Frontal cortex (tissue), 4 donors: ENCODE data around the gene STEAP2. TPM values are rescaled to one million over a fixed set of nuclear protein-coding genes. Genes with fewer than 3 reads are reported as not detected.

Experiments used
- DNase-seq, 2 donors: peaks; one replicate each; pipeline ENCODE4 v3.0.0; 2012; ENCODE audit warnings: low spot score in 2 of 2
- FAIRE-seq: peaks from 2 replicates; lab custom pipeline; 2012; peaks lifted over from hg19 to GRCh38; lab: Jason Lieb, UNC
- small RNA-seq: library from RNA; depleted of rRNA; stranded (forward); fragments of <200 nt; gene quantifications from one replicate; pipeline ENCODE3, GENCODE V24; 2014
- total RNA-seq: library from RNA; depleted of rRNA; stranded (reverse); fragments of >200 nt; gene quantifications from one replicate; pipeline ENCODE4 v1.2.3, GENCODE V29; 2014
- donor health status: control.
- donor health status: control.
- donor health status: control.

STEAP2 gene
- total RNA-seq, 1 donor from 2014 or later, result 2.4 TPM

DNA sequence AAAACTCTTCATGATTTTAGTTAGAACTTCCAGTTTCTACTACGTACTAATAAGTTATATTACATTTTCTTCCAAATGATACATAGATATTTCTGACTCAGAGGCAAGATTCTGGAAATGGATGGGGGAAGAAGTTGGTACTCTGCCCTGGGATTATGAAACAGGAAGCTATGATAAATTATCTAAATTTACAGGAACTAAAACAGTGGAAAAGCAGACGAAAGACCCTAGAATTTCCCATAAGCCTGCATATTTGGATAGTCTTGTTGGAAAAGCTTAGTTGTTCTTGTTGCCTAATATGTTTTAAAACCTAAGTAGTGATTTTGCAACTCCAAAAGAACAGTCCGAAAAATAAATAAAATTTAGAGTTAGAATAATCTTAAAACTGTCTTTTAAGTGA lies 55.3 kb downstream of the STEAP2 start:
- FAIRE-seq (no peak), DNase-seq (no peak)

DNA sequence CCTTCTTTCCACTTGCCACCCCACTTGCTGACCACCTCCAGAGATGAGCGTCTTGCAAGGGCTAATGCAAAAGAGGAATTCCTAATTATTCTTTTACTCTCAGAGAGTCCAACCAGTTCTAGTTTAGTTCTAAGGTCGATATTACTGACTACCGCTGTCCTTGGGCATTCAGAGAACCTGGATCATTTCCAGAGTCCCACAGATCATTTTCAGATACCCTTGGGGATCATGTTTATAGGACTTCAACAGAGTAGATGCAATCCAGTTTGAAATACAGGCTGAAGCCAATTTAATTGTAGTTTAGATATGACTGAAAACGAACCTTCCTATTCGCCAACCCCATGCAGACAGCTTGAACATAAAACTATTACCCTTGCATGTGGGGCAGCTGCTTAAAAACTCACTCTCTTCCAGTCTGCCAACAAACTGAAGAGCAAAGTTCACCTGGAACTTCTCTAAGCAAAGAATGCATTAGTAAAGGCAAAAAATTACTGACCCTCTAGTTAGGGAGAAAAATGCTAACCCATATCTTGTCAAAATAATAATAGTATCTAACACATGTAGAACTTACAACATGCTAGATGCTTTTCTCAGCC lies 55.8 kb downstream of the STEAP2 start:
- FAIRE-seq, result no peak
- DNase-seq, result no peak

DNA sequence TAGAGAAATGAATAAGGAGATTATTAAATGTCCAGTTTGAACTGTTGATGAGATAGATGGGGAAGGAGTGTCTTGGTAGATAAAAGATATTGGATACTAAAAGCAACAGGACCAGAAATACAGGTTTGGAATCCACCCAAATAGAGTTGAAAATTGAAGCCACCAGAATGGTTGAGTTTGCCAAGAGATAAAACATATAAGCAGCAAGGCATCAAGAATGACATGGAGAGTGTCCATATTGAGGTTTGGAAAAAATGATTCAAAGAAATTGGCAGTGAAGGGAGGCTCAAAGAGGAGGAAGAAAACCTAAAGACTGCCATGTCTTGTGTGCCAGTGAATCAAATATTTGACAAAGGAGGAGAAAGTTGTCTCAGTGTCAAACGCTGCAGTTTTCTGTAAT lies 57.6 kb downstream of the STEAP2 start:
- FAIRE-seq (no peak), DNase-seq (no peak)

DNA sequence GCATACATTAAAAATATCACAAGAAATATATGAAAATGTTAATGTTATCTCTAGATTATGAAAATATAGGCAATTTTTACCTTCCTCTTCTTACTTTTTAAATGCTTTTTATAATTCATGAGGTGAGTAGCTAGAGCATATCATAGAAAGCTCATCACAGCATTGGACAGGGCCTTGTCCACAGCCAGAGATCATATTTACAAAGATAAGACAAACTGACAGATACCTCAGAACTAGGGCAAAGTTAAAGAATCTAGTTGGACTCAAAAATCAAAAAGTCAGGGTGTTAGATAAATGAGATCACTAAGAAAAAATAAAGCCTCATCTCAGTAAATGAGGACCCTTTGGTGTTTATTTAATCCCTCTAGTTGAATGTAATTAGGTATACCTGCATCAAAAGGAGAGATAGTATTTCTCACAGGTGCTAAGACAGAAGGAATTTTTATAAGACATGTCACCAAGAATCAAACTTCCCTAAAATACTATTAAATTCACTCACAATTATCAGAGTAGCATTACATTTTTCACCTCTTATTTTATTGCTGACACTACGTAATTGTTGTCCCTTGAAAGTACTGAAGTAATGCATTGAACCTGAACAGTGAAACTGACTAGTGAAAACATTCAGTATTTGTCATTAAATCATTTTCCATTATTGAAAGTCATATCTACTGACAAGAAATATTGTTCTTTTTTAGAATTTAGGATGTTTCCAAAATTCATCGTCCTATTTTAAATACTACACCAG lies 59.1 kb downstream of the STEAP2 start:
- FAIRE-seq (no peak), DNase-seq (no peak)

DNA sequence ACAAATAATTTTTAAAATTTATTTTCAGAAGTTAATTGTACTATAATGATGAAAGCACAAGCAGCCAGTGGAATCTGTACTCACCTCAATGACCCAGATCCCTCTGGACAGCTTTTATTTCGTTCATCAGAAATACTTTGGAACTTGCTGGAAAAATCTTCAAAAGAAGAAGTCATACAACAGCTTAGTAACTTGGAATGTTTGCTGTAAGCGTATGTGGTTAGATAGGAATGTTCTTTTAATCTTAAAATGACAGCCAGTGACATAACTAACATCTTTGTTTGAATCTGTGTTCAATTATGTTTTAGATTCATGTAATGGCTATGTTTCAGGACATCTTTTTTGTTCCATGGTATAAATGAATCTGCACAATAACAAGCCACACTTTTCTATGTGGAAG lies 60.2 kb downstream of the STEAP2 start:
- DNase-seq (no peak), FAIRE-seq (no peak)

DNA sequence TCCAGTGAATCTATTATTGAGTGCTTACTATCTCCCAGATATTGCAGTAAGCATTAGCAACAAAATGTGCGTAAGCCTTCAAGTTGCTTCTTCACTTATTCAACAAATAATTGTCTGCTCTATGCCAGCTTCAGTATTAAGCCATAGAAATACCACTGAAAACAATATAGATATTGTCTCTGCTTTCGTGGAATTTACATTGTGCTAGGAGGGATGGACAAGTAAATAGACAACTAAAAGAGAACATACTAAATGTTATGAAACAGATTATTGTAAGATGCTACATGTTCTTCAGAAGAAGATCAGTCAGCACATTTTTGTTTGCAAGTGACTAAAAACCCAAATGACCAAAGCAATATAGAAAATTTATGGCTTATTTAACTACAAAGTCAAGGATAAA lies 60.7 kb downstream of the STEAP2 start:
- FAIRE-seq, result no peak
- DNase-seq, result no peak

DNA sequence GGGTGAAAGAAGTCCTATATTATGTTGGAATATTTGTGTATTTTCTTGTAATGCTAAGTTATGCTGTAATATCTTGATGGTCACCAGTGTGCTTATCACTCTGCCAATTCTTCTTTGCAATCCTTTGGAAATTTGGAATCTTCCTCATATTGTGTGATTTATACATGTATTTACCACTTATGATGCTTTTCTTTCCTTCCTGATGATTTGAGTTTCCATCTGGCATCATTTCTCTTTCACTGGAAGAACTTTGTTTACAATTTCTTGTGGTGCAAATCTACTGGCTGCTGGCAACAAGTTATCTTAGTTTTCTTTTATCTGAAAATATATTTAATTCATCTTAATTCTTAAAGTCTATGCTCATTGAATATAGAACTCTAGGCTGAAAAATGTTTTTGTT lies 62.6 kb downstream of the STEAP2 start:
- FAIRE-seq (no peak), DNase-seq (no peak)

DNA sequence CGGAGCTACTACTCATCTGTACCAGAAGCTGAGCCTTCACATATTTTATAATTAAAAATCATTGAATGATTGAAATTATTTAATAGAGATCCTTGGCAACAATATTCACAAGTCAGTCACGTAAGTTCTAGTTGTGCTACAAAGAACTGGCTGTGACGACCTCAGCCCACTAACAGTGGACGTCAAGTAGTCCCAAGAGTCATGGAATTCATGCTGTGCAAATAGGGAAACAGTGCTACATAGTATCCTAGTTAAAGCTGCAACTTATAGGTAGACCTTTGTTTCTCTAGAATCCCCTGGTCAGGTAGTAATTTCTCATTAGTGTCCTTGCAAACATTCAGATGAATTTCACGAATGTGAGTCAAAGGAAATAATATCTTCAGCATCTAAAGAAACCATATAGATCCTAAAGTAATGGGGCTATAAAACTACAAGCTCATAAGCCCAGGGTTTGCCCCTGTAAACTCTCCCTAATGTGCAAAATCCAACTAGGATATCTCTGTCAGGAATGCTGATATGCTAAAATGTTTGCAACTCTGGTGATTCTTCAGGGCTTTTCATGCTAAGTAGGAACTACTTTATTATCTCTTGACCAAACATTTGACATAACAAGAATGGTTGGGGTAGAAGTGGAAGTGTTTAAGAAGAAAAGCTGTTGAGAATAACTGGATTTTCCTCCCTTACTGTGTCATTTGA lies 64.6 kb downstream of the STEAP2 start:
- FAIRE-seq (no peak), DNase-seq (no peak)

Small RNA genes within 50 kb of the gene (small RNA-seq; reads per million reads assigned to genes)
- not detected for gene RF00019

Other genes starting within 250 kb of the STEAP2 start
- gene STEAP1, start 57.3 kb upstream of the STEAP2 start, total RNA-seq, result 0.82 TPM
- gene CFAP69, start 33.4 kb downstream of the STEAP2 start, total RNA-seq, result 3.3 TPM
- gene FAM237B, start 109.6 kb downstream of the STEAP2 start, total RNA-seq, result under 0.01 TPM
- 24.1 TPM for gene GTPBP10, start 135.0 kb downstream of the STEAP2 start, total RNA-seq
- gene CLDN12, start 191.7 kb downstream of the STEAP2 start, total RNA-seq, result 45.2 TPM